Chondrocyte (in vitro differentiated cells): Measurements from ENCODE around the gene ABHD4. TPM values are rescaled to one million over a fixed set of nuclear protein-coding genes. Genes with fewer than 3 reads are reported as not detected.
A peak's percentile ranks its signal among the peaks of the same experiment; 100 is the strongest.
"Not testable (repeated sequence)": the region's sequence is repeated elsewhere in the genome, so short reads cannot be mapped to it uniquely, and the experiment has no call there.

ENCODE experiments used
- DNase-seq: peaks from one replicate; pipeline ENCODE4 v3.0.0; 2021; ENCODE audit warnings: mixed read lengths, low spot score
- H3K27ac Mint-ChIP-seq: one replicate; pipeline ENCODE4 v1.8.0; 2021; ENCODE audit warnings: mild to moderate bottlenecking, moderate library complexity, mixed read lengths; ENCODE audit not compliant: unreplicated experiment
- H3K27me3 Mint-ChIP-seq: 2 replicates; pipeline ENCODE4 v1.8.0; 2021; ENCODE audit warnings: low read depth, mixed read lengths
- H3K36me3 Mint-ChIP-seq: 2 replicates; pipeline ENCODE4 v1.8.0; 2021; ENCODE audit warnings: low read depth, mixed read lengths
- H3K4me1 Mint-ChIP-seq: 2 replicates; pipeline ENCODE4 v1.8.0; 2021; ENCODE audit warnings: low read depth, mild to moderate bottlenecking, mixed read lengths
- H3K4me3 Mint-ChIP-seq: one replicate; pipeline ENCODE4 v1.8.0; 2021; ENCODE audit warnings: mild to moderate bottlenecking, moderate library complexity, mixed read lengths; ENCODE audit not compliant: unreplicated experiment
- H3K9me3 Mint-ChIP-seq: 2 replicates; pipeline ENCODE4 v1.8.0; 2021; ENCODE audit warnings: low read depth, mixed read lengths
- total RNA-seq: library from RNA; stranded (reverse); gene quantifications from 3 replicates; pipeline ENCODE4 v1.2.1, GENCODE V29; 2021
- TF ChIP-seq, protein P1 (sequence below): fragments of 200-600 bp; sonication (generic); IDR thresholded peaks from 2 replicates; pipeline ENCODE4 v1.5.0; 2021; ENCODE audit warnings: antibody characterized with exemption, mild to moderate bottlenecking, moderate library complexity

Gene ABHD4
- total RNA-seq, 1 donor from 2014 or later = 88.0 TPM

DNA sequence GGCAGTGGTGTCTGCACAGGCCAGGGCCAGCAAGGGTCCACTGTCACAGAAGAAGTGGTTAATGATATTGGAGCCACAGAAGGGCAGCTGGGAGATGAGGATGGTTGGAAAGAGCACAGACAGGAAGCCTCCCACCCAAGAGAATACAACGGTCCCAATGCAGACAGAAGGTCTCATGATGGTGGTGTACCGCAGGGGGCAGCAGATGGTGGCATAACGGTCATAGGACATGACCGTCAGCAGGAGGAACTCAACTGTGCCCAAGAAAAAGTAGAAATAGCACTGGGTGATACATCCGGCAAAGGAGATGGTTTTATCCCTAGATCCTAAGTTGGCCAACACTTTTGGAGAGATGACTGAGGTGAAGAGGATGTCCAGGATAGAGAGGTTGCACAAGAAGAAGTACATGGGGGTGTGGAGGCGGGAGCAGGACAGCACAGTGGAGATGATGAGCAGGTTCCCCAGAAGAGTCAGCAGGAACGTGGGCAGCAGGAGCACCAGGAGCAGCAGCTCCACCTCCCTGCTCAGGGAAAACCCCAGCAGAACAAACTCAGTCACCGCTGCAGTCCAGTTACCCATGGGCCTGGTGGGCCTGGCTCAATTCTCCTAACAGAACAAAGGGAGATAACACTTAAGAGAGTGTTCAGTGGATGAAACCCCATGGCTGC is 36.3 kb downstream of the ABHD4 start:
- no peak overlapping the region for H3K4me3 Mint-ChIP-seq
- H3K27ac Mint-ChIP-seq = no peak overlapping the region
- no peak for DNase-seq
- H3K9me3 Mint-ChIP-seq = peaks cover 7% of the 10 kb centered on the region
- H3K27me3 Mint-ChIP-seq = no peaks in the 10 kb centered on the region
- H3K36me3 Mint-ChIP-seq = peaks cover 7% of the 10 kb centered on the region
- H3K4me1 Mint-ChIP-seq = peaks cover 17% of the 10 kb centered on the region
- TF ChIP-seq, protein P1, sequence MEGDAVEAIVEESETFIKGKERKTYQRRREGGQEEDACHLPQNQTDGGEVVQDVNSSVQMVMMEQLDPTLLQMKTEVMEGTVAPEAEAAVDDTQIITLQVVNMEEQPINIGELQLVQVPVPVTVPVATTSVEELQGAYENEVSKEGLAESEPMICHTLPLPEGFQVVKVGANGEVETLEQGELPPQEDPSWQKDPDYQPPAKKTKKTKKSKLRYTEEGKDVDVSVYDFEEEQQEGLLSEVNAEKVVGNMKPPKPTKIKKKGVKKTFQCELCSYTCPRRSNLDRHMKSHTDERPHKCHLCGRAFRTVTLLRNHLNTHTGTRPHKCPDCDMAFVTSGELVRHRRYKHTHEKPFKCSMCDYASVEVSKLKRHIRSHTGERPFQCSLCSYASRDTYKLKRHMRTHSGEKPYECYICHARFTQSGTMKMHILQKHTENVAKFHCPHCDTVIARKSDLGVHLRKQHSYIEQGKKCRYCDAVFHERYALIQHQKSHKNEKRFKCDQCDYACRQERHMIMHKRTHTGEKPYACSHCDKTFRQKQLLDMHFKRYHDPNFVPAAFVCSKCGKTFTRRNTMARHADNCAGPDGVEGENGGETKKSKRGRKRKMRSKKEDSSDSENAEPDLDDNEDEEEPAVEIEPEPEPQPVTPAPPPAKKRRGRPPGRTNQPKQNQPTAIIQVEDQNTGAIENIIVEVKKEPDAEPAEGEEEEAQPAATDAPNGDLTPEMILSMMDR = no peak

DNA sequence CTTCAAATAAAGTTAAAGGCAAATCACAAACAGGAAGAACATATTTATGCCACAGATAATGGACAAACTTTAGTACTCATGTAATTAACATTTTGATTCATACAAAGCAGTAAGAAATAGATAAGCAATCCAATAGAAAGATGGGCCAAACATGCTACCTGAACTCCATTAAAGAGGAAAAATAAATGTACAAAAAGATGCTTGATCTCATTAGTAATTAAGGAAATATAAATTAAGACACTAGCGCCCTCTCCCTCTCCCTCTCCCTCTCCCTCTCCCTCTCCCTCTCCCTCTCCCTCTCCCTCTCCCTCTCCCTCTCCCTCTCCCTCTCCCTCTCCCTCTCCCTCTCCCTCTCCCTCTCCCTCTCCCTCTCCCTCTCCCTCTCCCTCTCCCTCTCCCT is 37.9 kb downstream of the ABHD4 start:
- not testable (repeated sequence) for H3K27me3 Mint-ChIP-seq, DNase-seq, H3K27ac Mint-ChIP-seq, H3K4me1 Mint-ChIP-seq, H3K4me3 Mint-ChIP-seq, H3K9me3 Mint-ChIP-seq, H3K36me3 Mint-ChIP-seq

DNA sequence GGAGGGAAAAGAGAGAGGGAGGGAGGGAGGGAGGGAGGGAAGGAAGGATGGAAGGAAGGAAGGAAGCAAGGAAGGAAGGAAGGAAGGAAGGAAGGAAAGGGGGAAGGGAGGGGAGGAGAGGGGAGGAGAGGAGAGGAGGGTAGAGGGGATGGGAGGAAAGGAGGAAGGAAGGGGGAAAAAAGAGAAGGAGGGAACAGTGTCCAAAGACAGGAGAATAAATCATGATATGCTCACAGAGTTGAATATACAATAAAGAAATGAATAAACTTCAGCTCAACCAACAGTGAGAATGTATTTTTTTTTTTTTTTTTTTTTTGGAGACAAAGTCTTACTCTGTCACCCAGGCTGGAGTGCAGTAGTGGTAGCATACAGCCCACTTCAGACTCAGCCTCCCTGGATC is 42.1 kb downstream of the ABHD4 start:
- H3K27ac Mint-ChIP-seq = no peak overlapping the region
- no peaks in the 10 kb centered on the region for H3K36me3 Mint-ChIP-seq
- DNase-seq = no peak
- H3K9me3 Mint-ChIP-seq = no peaks in the 10 kb centered on the region
- no peaks in the 10 kb centered on the region for H3K27me3 Mint-ChIP-seq
- H3K4me3 Mint-ChIP-seq = no peak overlapping the region
- TF ChIP-seq, protein P1 = no peak
- H3K4me1 Mint-ChIP-seq = peaks cover 17% of the 10 kb centered on the region

DNA sequence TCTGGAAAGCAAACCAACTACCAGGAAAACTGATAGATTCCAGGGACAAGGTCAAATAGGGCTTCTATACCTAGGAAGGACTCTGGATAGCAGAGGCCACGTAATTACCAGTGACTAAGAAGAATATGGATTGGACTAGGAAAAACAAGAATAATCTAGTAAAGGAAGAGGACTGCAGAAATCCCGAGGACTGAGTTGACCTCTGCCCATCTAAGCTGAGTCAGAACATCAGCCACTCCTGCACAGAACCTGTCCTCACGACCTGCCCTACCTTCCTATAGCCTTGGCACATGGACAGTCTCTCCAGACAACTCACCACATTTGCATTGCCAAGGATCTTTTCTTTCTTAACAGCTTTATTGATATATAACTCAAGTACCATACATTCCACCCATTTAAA is 43.7 kb downstream of the ABHD4 start:
- no peak for DNase-seq
- Mint-ChIP-seq H3K9me3 (no peaks in the 10 kb centered on the region), H3K36me3 (no peaks in the 10 kb centered on the region), H3K27ac (peak overlapping the region; percentile 32), H3K27me3 (no peaks in the 10 kb centered on the region), H3K4me3 (no peak overlapping the region), H3K4me1 (peaks cover 32% of the 10 kb centered on the region)
- TF ChIP-seq, protein P1 = no peak

DNA sequence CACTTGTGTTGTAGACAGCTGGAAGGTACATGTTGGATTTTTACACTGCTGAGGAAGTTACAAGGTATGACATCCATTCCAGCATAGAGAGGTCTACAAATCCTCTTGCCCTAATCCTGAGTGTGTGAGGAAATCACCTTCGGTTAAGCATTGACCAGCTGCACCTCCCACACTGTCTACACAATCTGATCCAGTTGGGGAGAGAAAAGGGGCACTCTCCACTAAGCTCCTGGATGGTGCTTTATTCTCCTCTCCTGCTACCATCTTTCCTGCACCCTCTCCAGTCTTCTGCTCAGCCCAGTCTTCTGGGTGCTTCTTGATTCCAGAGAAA is 46.2 kb downstream of the ABHD4 start, which contains the start of gene OR6J1:
TSS of gene OR6J1 (minus strand) at position 48 of the 331 bp plus-strand sequence. CDS start 9,541 bp downstream, outside the sequence.
- H3K4me3 Mint-ChIP-seq = no peak within 1 kb of the TSS
- H3K27me3 Mint-ChIP-seq = no peaks in the 10 kb centered on the region
- no peak for DNase-seq
- TF ChIP-seq, protein P1 = no peak
- H3K36me3 Mint-ChIP-seq = no peaks in the 10 kb centered on the region
- no peaks in the 10 kb centered on the region for H3K9me3 Mint-ChIP-seq
- H3K4me1 Mint-ChIP-seq = peaks cover 46% of the 10 kb centered on the region
- peak within 1 kb of the TSS; percentile 68 for H3K27ac Mint-ChIP-seq
